ENCODE measurements around the gene CILP. TPM values are rescaled to one million over a fixed set of nuclear protein-coding genes. Genes with fewer than 3 reads are reported as not detected.

CILP gene
- total and polyA plus RNA-seq, 3 donors from 2014 or later: 8.0 to 48.6 (median 27.1) TPM

DNA sequence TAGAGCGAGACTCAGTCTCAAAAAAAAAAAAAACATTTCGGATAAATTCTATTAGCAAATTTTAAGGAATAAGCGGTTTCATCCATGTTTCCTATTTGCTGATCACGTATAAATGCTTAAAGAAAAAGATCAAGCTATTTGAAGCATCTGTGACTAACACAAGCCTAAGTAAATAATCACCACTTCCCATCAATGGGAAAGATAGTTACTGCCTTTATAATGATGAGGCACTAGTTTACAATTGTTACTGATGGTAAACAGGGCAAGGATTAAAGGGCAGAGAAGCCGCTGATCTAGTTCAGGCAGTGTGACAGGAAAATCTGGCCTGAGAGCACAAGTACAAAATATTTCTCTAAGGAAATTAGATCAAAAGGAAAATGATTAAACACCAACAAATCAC is 39.8 kb downstream of the CILP start:
- DNase-seq: no peak
- H3K27ac ChIP-seq: no peak overlapping the region
- 90 to 94% methylated on average over 5 of the region's 5 CpGs for WGBS, 2 donors
- no peaks in the 10 kb centered on the region for H3K27me3 ChIP-seq
- H3K9me3 ChIP-seq: no peaks in the 10 kb centered on the region
- H3K4me1 ChIP-seq: no peaks in the 10 kb centered on the region
- H3K4me3 ChIP-seq: no peak overlapping the region
- H3K36me3 ChIP-seq (ENCODE audit: low read depth, missing control alignments): no peaks in the 10 kb centered on the region
- intact Hi-C loops (cut with DNase I; ENCODE audit: low total_unique reads): no loop called here
- TF ChIP-seq, protein P1, sequence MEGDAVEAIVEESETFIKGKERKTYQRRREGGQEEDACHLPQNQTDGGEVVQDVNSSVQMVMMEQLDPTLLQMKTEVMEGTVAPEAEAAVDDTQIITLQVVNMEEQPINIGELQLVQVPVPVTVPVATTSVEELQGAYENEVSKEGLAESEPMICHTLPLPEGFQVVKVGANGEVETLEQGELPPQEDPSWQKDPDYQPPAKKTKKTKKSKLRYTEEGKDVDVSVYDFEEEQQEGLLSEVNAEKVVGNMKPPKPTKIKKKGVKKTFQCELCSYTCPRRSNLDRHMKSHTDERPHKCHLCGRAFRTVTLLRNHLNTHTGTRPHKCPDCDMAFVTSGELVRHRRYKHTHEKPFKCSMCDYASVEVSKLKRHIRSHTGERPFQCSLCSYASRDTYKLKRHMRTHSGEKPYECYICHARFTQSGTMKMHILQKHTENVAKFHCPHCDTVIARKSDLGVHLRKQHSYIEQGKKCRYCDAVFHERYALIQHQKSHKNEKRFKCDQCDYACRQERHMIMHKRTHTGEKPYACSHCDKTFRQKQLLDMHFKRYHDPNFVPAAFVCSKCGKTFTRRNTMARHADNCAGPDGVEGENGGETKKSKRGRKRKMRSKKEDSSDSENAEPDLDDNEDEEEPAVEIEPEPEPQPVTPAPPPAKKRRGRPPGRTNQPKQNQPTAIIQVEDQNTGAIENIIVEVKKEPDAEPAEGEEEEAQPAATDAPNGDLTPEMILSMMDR (IDR thresholded peaks at IDR 0.05): no peak
- no peak for TF ChIP-seq POLR2A (IDR thresholded peaks at IDR 0.05)

- no peak for TF ChIP-seq POLR2A (IDR thresholded peaks at IDR 0.05)
- TF ChIP-seq, protein P1 (IDR thresholded peaks at IDR 0.05): no peak
- H3K9me3 ChIP-seq: no peaks in the 10 kb centered on the region
- no peak overlapping the region for H3K4me3 ChIP-seq
- WGBS, 2 donors: 85 to 95% methylated on average over 2 of the region's 2 CpGs
- DNase-seq: no peak
- intact Hi-C loops (cut with DNase I; ENCODE audit: low total_unique reads): no loop called here
- no peaks in the 10 kb centered on the region for H3K27me3 ChIP-seq
- no peak overlapping the region for H3K27ac ChIP-seq
- no peaks in the 10 kb centered on the region for H3K4me1 ChIP-seq
- H3K36me3 ChIP-seq (ENCODE audit: low read depth, missing control alignments): no peaks in the 10 kb centered on the region
Measured at GRCh38 chr15:65165875-65166274, 45.4 kb downstream of the CILP start.

DNA sequence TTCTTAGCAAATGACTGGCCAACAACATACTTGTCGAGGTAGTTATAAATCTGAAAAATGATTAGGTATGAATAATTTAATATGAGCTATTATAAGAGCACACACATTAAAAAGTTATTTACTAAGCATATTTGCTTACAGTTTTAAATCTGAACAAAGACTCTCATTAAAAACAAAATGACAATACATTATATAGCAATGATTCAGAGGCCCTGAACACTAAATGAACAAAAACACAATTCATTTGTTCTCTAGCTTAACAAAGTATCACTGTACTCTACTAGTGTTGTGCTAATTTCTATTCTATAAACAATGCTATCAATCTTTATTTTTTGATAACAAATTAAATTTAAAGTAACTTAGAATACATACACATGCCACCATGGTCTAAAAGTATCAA is 47.1 kb downstream of the CILP start:
- intact Hi-C loops (cut with DNase I; ENCODE audit: low total_unique reads): no loop called here
- no peak for TF ChIP-seq POLR2A (IDR thresholded peaks at IDR 0.05)
- Histone ChIP-seq H3K9me3 (no peaks in the 10 kb centered on the region), H3K4me1 (no peaks in the 10 kb centered on the region), H3K36me3 (ENCODE audit: low read depth, missing control alignments) (no peaks in the 10 kb centered on the region), H3K27me3 (no peaks in the 10 kb centered on the region), H3K27ac (no peak overlapping the region), H3K4me3 (no peak overlapping the region)
- WGBS, 2 donors: 68 to 76% methylated on average over 1 of the region's 1 CpG
- DNase-seq: no peak

DNA sequence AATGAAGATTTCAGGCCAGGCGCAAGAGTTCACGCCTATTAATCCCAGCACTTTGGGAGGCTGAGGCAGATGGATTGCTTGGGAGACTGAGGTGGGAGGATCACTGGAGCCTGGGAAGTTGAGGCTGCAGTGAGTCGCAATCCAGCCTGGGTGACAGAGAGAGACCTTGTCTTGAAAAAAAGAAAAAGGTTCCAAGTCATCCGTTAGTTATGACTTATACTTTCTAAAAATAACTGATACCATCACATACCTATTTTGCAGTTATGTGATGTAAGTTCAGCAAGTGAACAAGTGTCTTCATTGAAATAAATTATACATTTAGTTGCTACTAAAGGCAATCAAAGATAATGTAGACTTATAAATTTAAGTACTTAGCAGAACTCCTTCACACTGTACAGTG is 48.2 kb downstream of the CILP start:
- Histone ChIP-seq H3K27ac (no peak overlapping the region), H3K36me3 (ENCODE audit: low read depth, missing control alignments) (no peaks in the 10 kb centered on the region), H3K27me3 (no peaks in the 10 kb centered on the region), H3K4me1 (no peaks in the 10 kb centered on the region), H3K4me3 (no peak overlapping the region), H3K9me3 (no peaks in the 10 kb centered on the region)
- no peak for DNase-seq
- 85 to 86% methylated on average over 4 of the region's 4 CpGs for WGBS, 2 donors
- intact Hi-C loops (cut with DNase I; ENCODE audit: low total_unique reads): no loop called here
- TF ChIP-seq, protein P1 (IDR thresholded peaks at IDR 0.05): no peak
- no peak for TF ChIP-seq POLR2A (IDR thresholded peaks at IDR 0.05)

DNA sequence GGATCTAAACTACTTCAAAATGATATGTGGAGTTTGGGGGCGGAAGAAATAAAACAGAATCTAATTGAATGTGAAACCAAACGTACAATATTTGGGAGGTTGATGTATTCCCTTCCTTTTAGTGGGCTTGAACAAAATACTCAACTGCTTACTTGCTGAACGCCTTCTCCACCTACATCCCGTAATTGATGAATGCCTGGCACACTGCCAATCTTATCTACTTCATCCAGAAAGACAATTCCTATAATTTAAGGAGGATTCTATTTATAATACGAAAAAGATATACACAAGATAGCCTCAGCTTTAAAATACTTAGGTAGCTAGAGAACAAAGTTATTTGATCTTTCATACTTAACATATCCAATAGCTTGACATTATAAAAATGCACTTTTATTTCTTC is 54.6 kb downstream of the CILP start:
- no peak for DNase-seq
- H3K27me3 ChIP-seq: no peaks in the 10 kb centered on the region
- 70 to 73% methylated on average over 5 of the region's 5 CpGs for WGBS, 2 donors
- no peaks in the 10 kb centered on the region for H3K9me3 ChIP-seq
- H3K36me3 ChIP-seq (ENCODE audit: low read depth, missing control alignments): no peaks in the 10 kb centered on the region
- H3K27ac ChIP-seq: no peak overlapping the region
- H3K4me3 ChIP-seq: no peak overlapping the region
- TF ChIP-seq, protein P1 (IDR thresholded peaks at IDR 0.05): no peak
- TF ChIP-seq POLR2A (IDR thresholded peaks at IDR 0.05): no peak
- intact Hi-C loops (cut with DNase I; ENCODE audit: low total_unique reads): no loop called here
- no peaks in the 10 kb centered on the region for H3K4me1 ChIP-seq
